ENCODE measurements around the gene DBNDD1. TPM values are rescaled to one million over a fixed set of nuclear protein-coding genes. Genes with fewer than 3 reads are reported as not detected.

The DBNDD1 gene
- total RNA-seq, 4 donors from 2014 or later = 7.4 to 12.8 (median 10.3) TPM

- H3K27ac ChIP-seq = no peak overlapping the region
- no peaks in the 10 kb centered on the region for H3K9me3 ChIP-seq
- 96 to 98% methylated on average over 9 to 13 of the region's 13 CpGs for WGBS, 2 donors
- no peak overlapping the region for H3K4me3 ChIP-seq (replicated peaks in 1 of 3)
- no peak for DNase-seq
- no peak for TF ChIP-seq POLR2A (IDR thresholded peaks at IDR 0.05)
- TF ChIP-seq, protein P1, sequence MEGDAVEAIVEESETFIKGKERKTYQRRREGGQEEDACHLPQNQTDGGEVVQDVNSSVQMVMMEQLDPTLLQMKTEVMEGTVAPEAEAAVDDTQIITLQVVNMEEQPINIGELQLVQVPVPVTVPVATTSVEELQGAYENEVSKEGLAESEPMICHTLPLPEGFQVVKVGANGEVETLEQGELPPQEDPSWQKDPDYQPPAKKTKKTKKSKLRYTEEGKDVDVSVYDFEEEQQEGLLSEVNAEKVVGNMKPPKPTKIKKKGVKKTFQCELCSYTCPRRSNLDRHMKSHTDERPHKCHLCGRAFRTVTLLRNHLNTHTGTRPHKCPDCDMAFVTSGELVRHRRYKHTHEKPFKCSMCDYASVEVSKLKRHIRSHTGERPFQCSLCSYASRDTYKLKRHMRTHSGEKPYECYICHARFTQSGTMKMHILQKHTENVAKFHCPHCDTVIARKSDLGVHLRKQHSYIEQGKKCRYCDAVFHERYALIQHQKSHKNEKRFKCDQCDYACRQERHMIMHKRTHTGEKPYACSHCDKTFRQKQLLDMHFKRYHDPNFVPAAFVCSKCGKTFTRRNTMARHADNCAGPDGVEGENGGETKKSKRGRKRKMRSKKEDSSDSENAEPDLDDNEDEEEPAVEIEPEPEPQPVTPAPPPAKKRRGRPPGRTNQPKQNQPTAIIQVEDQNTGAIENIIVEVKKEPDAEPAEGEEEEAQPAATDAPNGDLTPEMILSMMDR (IDR thresholded peaks at IDR 0.05) = no peak
- H3K4me1 ChIP-seq = no peaks in the 10 kb centered on the region
- H3K27me3 ChIP-seq = no peaks in the 10 kb centered on the region
- intact Hi-C loops (cut with DNase I) = no loop called here
- H3K36me3 ChIP-seq = peaks cover 5 to 14% of the 10 kb centered on the region in 2 donors
Measured at GRCh38 chr16:89960966-89961365, 58.3 kb downstream of the DBNDD1 start.

DNA sequence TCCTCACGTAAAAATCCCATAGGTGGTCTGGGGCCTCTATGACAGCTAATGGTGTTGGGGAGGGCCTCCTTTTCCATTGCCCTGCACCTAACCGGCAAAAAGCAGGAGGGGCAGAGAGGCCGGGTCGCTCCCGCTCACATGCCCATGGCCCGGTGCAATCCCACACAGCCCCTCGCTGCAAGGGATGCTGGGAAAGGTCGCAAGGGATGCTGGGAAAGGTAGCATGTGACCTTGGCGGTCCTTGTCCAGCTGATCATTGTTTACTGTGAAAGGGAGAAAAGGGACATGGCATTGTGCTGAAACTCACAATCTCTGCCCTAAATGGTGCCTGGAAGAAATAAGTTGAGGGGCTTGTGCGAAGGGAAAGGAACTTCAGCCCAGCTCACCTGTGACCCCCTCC lies 60.7 kb downstream of the DBNDD1 start:
- H3K4me3 ChIP-seq (replicated peaks in 1 of 3) = no peak overlapping the region
- no peaks in the 10 kb centered on the region for H3K9me3 ChIP-seq
- H3K27ac ChIP-seq = no peak overlapping the region
- intact Hi-C loops (cut with DNase I) = no loop called here
- H3K4me1 ChIP-seq = no peaks in the 10 kb centered on the region
- peaks cover 5 to 14% of the 10 kb centered on the region in 2 donors for H3K36me3 ChIP-seq
- no peak for TF ChIP-seq POLR2A (IDR thresholded peaks at IDR 0.05)
- TF ChIP-seq, protein P1 (IDR thresholded peaks at IDR 0.05) = no peak
- no peak for DNase-seq
- H3K27me3 ChIP-seq = no peaks in the 10 kb centered on the region
- WGBS, 2 donors = 93 to 99% methylated on average over 10 of the region's 10 CpGs

DNA sequence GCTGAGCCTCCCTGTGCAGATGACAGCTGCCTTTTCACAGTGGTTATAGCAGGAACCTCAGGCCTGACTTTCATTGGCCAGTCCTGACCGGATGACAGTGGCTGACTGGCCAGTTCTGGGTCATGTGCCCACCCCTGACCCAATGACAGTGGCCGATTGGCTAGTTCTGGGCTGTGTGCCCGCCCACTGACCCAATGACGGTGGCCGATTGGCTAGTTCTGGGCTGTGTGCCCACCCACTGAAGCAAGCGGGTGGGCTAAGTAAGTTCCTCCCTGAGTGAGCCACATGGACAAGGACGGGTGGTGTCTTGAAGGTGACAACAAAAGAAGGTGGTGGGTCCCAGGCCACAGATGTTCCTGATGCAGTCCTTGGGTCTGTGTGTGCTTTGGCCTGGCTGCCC lies 61.2 kb downstream of the DBNDD1 start:
- intact Hi-C loops (cut with DNase I) = no loop called here
- peak; percentile 27 to 30 for DNase-seq
- H3K27me3 ChIP-seq = no peaks in the 10 kb centered on the region
- TF ChIP-seq POLR2A (IDR thresholded peaks at IDR 0.05) = no peak
- TF ChIP-seq, protein P1 (IDR thresholded peaks at IDR 0.05) = no peak
- no peaks in the 10 kb centered on the region for H3K4me1 ChIP-seq
- H3K4me3 ChIP-seq (replicated peaks in 1 of 3) = no peak overlapping the region
- H3K27ac ChIP-seq = no peak overlapping the region
- H3K36me3 ChIP-seq = peaks cover 5 to 14% of the 10 kb centered on the region in 2 donors
- 91 to 93% methylated on average over 7 of the region's 7 CpGs for WGBS, 2 donors
- no peaks in the 10 kb centered on the region for H3K9me3 ChIP-seq

GRCh38 chr16:89957216-89957785 lies 62.0 kb downstream of the DBNDD1 start:
- 93 to 95% methylated on average over 7 to 20 of the region's 23 CpGs for WGBS, 2 donors
- intact Hi-C loops (cut with DNase I) = no loop called here

GRCh38 chr16:89956505-89957215 lies 62.6 kb downstream of the DBNDD1 start:
- Histone ChIP-seq H3K36me3 (peaks cover 5 to 14% of the 10 kb centered on the region in 2 donors), H3K4me3 (replicated peaks in 1 of 3) (no peak overlapping the region)

More at GRCh38 chr16:89957216-89957785, 62.0 kb downstream of the DBNDD1 start:
- Histone ChIP-seq H3K27ac (no peak overlapping the region), H3K4me1 (no peaks in the 10 kb centered on the region), H3K9me3 (no peaks in the 10 kb centered on the region), H3K27me3 (no peaks in the 10 kb centered on the region), H3K4me3 (replicated peaks in 1 of 3) (no peak overlapping the region), H3K36me3 (peaks cover 5 to 14% of the 10 kb centered on the region in 2 donors)
- no peak for DNase-seq
- no peak for TF ChIP-seq POLR2A (IDR thresholded peaks at IDR 0.05)

More at GRCh38 chr16:89956505-89957215, 62.6 kb downstream of the DBNDD1 start:
- WGBS, 2 donors = 87 to 91% methylated on average over 14 to 15 of the region's 15 CpGs
- TF ChIP-seq, protein P1 (IDR thresholded peaks at IDR 0.05) = no peak
- TF ChIP-seq POLR2A (IDR thresholded peaks at IDR 0.05) = no peak
- no peak for DNase-seq
- H3K27me3 ChIP-seq = no peaks in the 10 kb centered on the region
- intact Hi-C loops (cut with DNase I) = no loop called here
- no peak overlapping the region for H3K27ac ChIP-seq
- H3K4me1 ChIP-seq = no peaks in the 10 kb centered on the region
- no peaks in the 10 kb centered on the region for H3K9me3 ChIP-seq

Data from thyroid gland (tissue), 4 donors.